Hindlimb muscle (tissue), 1 donor: ENCODE results near the gene PTPRN2. TPM values are rescaled to one million over a fixed set of nuclear protein-coding genes. Genes with fewer than 3 reads are reported as not detected.
"Not testable (repeated sequence)": the region's sequence is repeated elsewhere in the genome, so short reads cannot be mapped to it uniquely, and the experiment has no call there.

Experiments
- DNase-seq: peaks from one replicate; pipeline ENCODE4 v3.0.0-alpha.2; 2013
- polyA plus RNA-seq: library from polyadenylated mRNA; unstranded; fragments of 120-200 nt; gene quantifications from one replicate; pipeline ENCODE4 v1.2.1, GENCODE V29; 2013; ENCODE audit not compliant: insufficient read length

The PTPRN2 gene
- polyA plus RNA-seq, 1 donor = 2.0 TPM

DNA sequence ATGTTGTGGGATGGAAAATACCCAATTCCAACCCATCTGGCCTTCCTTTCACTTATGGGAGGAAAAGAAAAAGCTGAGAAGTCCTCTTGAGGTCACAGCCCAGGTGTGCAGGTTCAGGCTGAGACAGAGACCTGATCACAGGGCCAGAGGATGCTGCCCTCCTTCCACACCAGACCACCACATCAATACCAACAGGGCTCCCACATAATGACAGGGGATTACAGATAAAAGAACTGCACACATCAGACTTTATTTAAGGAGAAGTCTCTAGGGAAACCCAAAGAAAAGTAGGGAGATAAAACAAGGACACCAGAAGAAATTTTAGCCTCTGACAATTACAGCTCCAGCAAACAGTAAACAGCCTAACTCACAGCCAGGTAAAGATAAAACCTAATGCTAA is 548.4 kb downstream of the PTPRN2 start:
- DNase-seq = no peak

DNA sequence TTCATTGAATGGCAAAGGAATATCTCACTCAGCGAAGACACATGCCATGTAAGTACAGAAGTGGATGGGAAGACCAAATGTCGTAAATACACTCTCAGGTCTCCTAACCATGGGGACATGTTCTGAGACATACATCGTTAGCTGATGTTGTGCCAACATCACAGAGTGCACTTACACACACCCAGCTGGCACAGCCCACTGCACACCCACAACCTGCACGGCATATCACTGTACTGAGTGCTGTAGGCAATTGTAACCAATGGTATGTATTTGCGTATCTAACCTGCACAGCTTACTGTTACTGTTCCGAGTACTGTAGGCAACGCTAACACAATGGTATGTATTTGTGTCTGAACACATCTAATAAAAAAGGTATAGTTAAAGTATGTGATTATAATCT is 550.4 kb downstream of the PTPRN2 start:
- no peak for DNase-seq

DNA sequence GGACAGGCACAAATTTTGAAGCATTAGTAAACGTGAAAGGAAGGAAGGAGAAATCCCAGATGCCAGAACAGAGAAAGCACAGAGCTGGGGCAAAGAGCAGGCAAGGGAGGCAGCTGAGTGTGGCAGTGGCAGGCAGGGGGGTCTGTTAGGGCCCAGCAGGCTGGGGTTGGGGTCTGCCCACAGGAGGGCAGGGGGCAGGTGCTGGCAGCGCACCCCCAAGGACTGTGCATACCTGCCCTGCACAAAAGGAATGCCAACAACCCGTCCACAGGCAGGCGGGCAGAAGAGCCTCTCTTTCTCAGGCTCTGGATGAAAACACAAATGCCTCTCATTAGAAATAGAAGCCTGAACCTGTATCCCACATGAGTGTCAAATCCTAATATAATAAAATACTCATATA is 552.3 kb downstream of the PTPRN2 start:
- no peak for DNase-seq

DNA sequence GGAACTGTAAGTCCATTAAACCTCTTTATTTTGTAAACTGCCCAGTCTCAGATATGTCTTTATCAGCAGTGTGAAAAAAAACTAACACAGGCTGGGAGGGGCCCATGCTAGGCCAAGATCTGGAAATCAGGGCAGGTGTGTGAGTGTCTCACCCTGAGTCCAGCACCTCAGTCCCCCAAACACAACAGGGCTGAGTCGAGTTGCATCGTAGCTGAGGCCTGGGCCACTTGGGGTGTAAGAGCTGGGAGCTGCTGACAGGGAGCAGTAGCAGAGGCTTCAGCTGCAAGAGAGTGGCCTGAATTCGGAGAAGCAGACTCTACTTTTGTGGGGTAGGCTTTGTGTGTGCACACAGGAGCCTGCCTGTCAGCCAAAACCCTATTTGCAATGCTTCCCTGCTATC is 553.1 kb downstream of the PTPRN2 start:
- DNase-seq = no peak

DNA sequence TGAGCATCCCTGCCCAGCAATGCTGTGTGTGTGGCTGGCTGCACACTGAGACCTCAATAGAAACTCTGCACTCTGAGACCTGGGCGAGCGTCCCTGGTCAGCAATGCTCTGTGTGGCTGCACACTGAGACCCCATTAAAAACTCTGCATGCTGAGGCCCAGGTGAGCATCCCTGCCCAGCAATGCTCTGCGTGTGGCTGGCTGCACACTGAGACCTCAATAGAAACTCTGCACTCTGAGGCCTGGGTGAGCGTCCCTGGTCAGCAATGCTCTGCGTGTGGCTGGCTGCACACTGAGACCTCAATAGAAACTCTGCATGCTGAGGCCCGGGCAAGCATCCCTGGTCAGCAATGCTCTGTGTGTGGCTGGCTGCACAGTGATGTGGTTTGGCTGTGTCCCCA is 553.7 kb downstream of the PTPRN2 start:
- not testable (repeated sequence) for DNase-seq

DNA sequence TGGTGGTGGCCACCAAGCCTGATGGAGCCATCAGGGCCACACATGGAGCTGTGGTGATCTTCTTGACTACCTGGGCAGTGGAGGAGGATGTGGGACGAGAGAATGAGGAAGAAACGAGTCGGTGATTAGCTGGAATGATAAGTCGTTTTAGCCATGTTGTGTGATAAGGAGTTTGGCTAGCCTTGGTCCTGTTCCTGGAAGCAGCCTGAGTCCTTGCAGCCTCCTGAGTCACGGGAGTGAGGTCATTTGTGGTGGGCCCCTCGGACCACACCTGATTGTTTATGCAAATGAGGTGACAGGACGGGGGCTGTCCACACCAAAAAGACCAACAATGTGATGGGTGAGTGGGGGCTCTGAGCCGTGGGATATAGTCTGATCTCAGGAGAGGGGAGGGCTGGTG is 554.4 kb downstream of the PTPRN2 start:
- no peak for DNase-seq

DNA sequence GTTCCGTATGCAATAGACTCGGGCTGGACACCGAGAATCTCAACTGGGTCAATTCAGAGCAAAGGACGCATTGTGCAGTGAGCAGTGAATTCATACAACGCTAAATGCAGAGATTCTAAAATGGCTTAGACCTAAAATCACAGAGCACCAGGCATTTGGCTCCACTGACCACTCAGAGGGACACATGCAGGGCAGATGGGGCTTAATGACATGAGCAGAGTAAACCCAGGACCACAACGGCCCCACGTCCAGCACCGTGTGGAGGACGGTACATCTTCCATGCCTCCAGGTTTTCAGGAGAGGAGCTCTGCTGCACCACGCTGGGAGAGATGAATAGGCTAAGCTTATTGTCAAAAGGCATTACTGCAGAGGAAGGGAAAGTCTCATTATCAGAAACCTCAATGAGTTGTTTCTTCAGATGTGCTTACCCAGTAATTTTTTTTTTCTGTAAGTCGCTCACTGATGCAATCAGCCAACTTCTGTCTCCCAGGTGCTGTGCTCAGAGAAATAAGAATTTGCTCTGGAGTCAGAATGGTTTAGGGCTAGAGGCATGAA is 555.0 kb downstream of the PTPRN2 start:
- DNase-seq = no peak

DNA sequence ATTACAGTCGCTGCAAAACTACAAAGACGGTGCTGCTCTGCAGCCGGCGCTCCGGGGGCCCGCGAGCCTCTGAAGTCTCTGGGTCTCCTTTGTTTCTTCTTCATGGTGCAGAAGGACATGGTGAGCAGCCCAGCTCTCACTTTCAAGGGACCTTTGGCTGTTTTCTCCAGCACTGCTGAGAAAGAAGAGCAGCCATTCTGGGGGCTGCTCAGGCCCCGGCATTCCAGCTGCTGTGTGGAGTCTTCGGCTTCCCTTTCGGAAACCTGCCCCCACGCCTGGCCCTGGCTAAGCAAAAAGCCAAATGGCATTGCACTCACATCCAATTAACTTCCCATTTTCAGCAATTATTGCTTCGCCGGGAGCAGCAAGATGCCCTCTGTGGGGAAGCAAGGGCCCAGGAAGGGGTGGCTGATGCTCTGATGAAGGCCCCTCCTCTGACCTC is 555.7 kb downstream of the PTPRN2 start:
- DNase-seq = no peak

DNA sequence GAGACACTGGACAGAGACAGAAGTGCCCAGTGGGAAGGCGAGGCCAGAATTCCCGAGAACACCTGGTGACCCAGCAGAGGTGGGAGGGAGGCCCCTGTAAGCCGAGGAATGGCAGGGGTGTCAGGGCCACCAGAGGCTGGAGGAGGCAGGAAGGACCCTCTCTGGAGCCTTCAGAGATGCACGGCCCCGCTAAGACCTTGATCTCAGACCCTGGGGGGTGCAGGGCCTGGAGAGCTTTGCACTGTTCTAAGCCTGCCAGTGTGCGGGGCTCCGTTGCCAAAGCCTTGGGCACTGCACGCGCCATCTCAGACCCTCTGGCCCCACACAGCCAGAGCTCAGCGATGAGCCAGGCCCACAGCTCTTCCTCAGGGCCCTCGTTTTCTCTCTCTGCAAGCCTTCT is 557.1 kb downstream of the PTPRN2 start:
- no peak for DNase-seq

DNA sequence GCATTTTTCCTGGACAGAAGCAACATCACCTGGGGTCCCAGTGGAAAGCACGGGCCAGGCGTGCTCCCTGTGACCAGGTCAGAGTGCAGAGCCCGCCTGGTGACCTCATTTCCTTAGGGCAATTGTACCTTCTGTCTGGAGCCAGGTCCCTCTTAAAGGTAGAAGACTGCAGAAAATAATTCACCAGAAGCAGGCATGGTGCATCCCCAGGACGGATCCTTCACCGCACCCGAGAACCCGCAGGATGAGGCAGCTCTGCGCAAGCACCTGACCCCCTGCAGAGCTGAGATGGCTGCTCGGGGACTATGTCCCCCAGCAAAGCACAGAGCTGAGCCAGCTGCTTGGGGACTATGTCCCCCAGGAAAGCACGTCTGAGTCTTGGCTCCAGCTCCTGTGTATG is 557.6 kb downstream of the PTPRN2 start:
- DNase-seq = no peak

DNA sequence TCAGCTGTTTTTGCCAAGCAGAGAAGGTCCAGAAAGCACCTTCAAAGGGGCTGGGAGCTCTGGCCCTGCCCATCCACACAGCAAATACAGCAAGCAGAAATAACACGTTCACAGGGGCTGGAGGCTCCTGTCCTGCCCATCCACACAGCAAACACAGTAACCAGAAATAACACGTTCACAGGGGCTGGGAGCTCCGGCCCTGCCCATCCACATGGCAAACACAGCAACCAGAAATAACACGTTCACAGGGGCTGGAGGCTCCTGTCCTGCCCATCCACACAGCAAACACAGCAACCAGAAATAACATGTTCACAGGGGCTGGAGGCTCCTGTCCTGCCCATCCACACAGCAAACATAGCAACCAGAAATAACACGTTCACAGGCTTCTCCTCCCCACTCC is 558.1 kb downstream of the PTPRN2 start:
- DNase-seq = no peak

DNA sequence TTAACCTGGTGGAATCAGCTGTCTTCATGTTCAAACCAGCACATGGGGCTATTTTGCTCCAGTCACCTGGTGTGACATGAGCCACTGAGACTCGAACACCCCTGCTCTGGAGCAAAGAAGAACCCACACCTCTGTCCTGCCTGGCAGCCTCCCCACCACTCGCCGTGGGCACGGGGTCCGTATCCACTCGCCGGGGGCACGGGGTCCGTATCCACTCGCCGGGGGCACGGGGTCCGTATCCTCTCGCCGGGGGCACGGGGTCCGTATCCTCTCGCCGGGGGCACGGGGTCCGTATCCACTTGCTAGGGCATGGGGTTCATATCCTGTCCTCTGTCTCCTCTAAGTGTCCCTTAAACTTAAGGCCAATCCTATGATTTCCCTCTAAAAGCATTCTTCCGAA is 558.7 kb downstream of the PTPRN2 start:
- DNase-seq = no peak

DNA sequence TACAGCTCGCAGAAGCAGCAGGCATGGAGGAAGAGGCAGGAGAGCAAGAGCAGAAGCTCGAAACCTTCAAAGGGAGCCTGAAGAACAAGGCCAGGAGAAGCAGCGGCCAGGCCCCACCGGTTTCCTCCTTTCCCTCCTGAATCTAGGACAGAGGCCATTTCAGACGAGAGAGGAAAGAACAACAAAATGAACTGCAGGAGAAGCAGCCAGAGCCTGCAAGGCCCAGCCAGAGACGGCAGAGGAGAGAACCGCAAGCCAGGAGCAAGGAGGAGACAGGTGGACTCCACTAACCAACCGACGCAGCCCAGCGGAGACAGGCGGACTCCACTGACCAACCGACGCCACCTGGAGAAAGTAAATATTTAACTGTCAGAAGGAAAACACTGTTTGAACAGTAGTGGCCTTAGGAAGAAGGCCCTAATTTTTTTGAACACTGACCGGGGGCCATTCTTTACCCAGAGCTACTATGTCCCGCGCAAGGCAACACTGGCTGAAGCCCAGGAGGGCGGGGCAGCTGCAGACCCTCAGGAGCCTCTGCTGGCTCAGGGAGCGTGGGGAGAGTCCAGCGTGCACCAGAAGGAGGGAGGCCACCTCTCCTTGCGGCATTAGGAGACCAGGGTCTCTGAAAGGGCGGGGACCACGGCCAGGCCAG is 559.2 kb downstream of the PTPRN2 start:
- no peak for DNase-seq

DNA sequence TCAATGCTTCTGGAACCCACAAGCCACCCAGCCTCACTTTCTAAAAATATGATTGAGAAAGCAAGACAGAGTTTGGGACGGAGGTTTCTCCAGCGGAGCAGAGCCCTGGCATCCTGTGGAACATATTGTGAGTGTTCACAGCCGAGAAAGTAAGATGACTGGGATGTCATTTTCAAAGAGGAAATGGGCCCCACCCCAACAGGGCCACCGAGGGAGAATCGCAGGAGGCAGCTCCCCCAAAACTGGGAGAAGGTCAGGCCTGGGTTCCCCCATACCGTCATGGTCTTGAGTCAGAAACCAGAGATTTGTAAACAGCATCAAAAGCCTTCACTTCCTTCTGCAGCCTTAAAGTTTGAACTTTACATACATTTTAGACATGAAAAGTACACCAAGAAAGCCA is 560.0 kb downstream of the PTPRN2 start:
- DNase-seq = no peak

DNA sequence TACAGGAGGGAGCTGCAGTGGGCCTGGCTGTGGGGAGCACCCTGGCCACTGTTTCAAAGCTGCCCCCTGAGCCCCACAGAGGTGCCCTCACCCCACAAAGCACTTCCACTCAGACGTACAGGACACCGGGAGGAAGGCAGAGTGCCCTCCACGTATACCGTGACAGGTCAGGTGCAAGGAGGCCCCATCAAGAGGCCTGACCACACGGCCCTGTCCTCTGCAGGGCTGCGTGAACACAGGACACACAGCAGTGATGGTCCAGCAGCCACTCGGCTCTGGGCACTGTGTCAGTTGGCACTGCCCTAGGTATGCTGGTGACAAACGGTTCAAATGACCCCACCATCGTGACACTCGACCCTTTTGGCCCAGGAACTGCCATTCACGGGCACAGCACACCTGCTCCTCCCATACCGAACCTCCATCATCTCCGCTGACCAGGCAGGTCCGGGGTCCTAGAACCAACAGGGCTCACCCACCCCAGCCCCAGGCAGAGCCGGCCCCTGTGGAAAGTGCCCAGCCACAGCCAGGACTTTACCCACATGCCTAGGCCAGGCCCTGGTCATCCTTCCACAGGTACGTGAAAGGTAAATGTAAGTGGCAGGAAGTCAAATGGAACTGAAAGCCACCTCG is 560.9 kb downstream of the PTPRN2 start:
- no peak for DNase-seq

DNA sequence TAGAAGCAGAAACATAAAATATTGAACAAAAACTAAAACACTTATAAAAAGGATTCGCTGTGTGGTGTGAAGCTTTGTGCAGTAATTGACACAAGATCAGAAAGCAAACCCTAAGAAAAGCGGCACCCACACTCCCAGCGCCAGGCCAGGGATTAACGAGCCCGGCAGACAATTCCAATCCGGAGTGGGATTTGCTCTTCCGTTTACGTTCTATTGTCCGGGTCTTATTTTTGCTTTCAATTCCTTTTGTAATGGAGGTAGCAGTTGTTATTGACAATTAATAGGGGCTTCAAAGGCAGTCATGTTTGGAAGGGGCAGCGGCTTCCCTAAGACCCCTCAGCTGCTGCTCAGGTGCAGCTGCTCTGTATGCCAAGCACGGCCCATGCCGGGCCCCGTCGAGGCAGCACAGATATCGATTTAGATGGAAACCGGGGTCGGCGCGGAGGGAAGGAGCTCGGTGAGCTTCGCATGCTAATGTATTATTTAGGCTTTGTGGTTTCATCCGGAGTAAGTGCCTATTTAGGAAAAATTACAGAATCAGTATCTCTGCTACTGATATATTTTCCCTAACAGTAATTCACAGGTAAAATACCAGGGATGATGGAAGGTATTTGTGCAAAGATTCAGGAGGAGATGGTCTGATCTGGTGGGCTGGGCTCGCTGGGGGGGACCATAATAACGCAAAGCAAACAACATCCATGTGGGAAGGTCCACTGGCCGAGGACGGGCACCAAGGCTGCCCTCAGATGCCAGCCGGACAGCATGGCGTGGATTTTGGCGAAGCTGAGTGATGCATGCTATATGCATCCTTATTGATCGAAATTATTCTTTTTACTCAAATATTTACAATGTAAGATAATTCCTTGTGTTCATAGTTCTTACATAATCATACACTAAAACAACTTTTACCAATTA is 561.7 kb downstream of the PTPRN2 start:
- DNase-seq = no peak

DNA sequence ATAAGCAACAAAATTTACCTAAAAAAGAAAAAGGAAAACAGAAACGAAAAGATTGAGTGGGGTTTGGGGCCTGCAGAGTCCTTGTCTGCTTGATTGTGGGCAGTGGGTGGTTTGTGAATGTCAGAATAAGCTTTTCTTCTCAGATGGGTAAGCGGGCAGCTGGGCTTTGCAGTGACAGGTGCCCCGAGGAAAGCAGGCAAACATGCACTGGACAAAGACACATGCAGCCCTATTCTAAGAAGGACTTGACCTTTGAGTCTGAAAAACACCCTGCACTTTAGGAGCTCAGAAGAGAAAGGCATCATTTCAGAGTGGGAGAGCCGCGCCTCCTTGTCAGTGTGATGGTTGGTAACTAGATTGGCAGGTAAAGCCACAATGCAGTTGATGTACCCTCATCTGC is 562.7 kb downstream of the PTPRN2 start:
- DNase-seq = no peak

DNA sequence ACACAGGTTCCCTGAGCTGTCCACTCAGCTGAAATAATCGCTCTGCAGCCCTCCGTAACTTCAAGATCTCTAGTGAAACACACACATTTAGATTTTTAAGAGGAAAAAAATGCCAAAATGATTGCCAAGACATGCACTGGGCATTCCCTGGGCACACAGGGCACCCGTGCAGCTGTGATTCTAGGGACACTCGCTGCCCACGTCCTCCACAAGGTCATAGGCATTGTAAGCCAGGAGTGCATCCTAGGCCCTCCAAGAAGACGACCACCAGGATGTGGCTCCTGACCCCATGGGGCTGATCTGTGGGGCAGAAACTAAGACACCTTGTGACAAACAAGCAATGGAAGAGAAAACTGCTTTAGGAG is 563.3 kb downstream of the PTPRN2 start:
- no peak for DNase-seq

DNA sequence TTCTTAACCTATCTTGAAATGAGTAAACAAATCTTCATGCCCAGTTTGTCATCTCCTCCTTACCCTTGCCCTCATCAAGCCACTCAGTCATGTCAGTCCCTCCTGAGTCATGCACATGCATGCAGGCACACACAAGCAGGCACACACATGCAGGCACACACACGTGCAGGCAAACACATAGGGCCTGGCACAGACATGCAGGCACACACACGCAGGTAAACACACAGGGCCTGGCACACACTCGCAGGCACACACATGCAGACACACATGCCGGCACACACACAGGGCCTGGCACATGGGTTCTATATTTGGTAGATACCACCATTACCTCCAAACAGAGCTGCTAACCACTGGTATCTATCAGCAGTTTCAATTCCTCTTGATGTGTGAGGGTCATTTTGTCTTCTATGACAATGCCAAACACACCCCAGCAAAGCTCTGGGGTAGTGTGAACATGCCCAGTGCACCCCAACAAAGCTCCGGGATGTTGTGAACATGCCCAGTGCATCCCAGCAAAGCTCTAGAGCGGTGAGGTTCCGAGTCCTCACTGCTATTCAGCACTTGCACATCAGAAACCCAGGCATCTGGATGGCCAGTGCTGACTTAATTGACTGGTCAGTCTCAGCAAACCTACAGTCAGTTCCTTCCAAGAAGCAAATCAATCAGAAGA is 563.8 kb downstream of the PTPRN2 start:
- DNase-seq = no peak

DNA sequence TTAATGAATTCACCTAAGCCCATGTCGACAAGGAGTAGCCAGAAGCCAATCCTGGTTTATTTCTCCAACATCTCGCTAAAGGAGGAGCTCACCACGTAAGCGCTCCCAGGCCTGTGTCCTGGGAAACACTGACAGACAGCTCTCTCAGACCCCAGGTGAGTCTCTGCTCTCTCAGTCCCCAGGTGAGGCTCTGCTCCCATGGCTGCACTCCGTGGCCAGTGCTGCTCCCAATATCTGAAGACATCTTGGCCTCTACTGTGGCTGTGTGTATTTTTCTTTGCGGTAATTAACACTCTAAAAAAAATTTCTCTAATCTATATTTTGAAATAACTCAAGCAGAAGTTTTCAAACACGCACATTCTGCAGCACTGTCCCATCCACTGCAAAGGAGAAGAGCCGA is 564.5 kb downstream of the PTPRN2 start:
- no peak for DNase-seq

DNA sequence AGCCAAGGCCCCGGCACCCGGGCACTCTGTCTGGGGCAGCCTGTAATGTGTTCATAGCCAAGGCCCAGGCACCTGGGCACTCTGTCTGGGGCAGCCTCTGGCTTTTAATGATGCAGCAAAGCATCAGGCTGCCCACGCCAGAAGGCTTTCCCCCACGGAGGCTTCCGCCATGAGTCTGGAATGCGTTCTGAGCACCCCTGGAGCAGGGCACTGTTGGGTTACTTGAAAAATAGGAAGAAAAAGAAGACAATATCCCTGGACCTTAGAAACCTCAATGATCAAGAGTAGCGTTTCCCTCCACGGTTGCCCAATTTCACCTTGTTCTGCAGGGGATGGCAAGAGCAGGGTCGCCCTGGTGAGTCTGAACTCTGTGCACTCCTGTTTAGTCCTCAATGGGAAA is 565.0 kb downstream of the PTPRN2 start:
- DNase-seq = no peak

DNA sequence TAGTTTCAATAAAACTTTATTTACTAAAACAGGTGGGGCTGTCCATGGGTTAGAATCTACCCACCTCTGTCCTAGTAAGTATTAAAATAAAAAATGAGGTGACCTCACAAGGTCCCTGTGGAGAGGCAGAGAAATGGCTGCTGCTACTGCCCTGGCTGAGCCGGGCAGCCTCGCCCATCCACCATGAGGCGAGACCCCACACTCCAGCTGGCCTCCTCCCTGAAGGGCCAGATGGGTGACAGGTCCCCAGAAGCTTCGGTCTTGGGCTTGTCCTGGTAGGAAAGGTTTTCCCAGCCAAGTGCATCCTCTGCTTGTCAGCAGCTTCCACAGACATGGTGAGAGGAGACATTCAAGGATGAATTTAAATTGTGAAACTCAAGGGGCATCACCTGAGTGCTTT is 565.8 kb downstream of the PTPRN2 start:
- DNase-seq = no peak

DNA sequence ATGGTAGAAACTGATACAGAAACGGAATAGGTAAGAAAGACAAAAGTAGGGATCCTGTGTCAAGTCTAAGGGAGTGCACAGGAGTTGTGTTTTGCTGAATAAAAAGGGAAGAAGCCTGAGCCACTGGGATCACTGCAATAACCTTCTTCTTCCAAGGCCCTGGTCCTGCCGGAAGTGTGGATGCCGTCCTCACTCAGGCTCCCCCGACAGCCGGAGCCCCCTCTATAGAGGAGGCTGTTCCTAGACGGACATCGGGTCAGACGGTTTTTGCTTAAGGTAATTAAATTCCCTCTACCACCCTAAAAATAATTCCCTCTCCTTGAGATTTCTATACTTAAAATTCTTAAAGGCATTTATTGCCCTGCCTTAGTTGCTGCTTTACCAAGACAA is 566.9 kb downstream of the PTPRN2 start:
- no peak for DNase-seq
